ENCODE data around the gene FOXO6. TPM values are rescaled to one million over a fixed set of nuclear protein-coding genes. Genes with fewer than 3 reads are reported as not detected.
A peak's percentile ranks its signal among the peaks of the same experiment; 100 is the strongest.

Gene FOXO6
- total RNA-seq, 1 experiment from 2014 or later = 0.45 TPM

GRCh38 chr1:41350055-41350378 lies 11.2 kb upstream of the FOXO6 start:
- DNase-seq (ENCODE audit: low spot score) = no peak

- no peak for DNase-seq (ENCODE audit: low spot score)
These were observed 9.7 kb upstream of the FOXO6 start for GRCh38 chr1:41351262-41352151.

- DNase-seq (ENCODE audit: low spot score) = peak; percentile 93
These were observed 7.5 kb upstream of the FOXO6 start for GRCh38 chr1:41353744-41354143.

GRCh38 chr1:41354956-41355355 lies 6.3 kb upstream of the FOXO6 start:
- no peak for DNase-seq (ENCODE audit: low spot score)

- no peak for DNase-seq (ENCODE audit: low spot score)
These were observed 5.9 kb upstream of the FOXO6 start for GRCh38 chr1:41355356-41355755.

- DNase-seq (ENCODE audit: low spot score) = no peak
These were observed 5.5 kb upstream of the FOXO6 start for GRCh38 chr1:41355761-41356160.

- DNase-seq (ENCODE audit: low spot score) = no peak
These were observed 4.5 kb upstream of the FOXO6 start for GRCh38 chr1:41356752-41357151.

GRCh38 chr1:41357451-41358101 lies 3.7 kb upstream of the FOXO6 start:
- DNase-seq (ENCODE audit: low spot score) = peak; percentile 86

GRCh38 chr1:41358131-41359021 lies 2.9 kb upstream of the FOXO6 start:
- no peak for DNase-seq (ENCODE audit: low spot score)

- DNase-seq (ENCODE audit: low spot score) = peak; percentile 49
These were observed 1.8 kb upstream of the FOXO6 start for GRCh38 chr1:41359211-41360073.

- DNase-seq (ENCODE audit: low spot score) = no peak
These were observed 1.0 kb upstream of the FOXO6 start for GRCh38 chr1:41360074-41360785.

- no peak for DNase-seq (ENCODE audit: low spot score)
These were observed 492 bp downstream of the FOXO6 start for GRCh38 chr1:41361495-41362356.

GRCh38 chr1:41362357-41362721 lies 1.1 kb downstream of the FOXO6 start:
- DNase-seq (ENCODE audit: low spot score) = no peak

- DNase-seq (ENCODE audit: low spot score) = no peak
These were observed 1.7 kb downstream of the FOXO6 start for GRCh38 chr1:41362749-41363590.

- DNase-seq (ENCODE audit: low spot score) = no peak
These were observed 2.5 kb downstream of the FOXO6 start for GRCh38 chr1:41363591-41364320.

- no peak for DNase-seq (ENCODE audit: low spot score)
These were observed 3.4 kb downstream of the FOXO6 start for GRCh38 chr1:41364442-41365319.

GRCh38 chr1:41365320-41365633 lies 4.0 kb downstream of the FOXO6 start:
- DNase-seq (ENCODE audit: low spot score) = no peak
